H7 (cell line): ENCODE data around the gene GLRA2. TPM values are rescaled to one million over a fixed set of nuclear protein-coding genes. Genes with fewer than 3 reads are reported as not detected.
"Not testable (repeated sequence)": the region's sequence is repeated elsewhere in the genome, so short reads cannot be mapped to it uniquely, and the experiment has no call there.

ENCODE experiments used
- DNase-seq: peaks from one replicate; pipeline ENCODE4 v3.0.0; 2012
- H3K27me3 ChIP-seq: 2 replicates; pipeline ENCODE4 v1.6.0; 2011; ENCODE audit warnings: mild to moderate bottlenecking, low read length; ENCODE audit not compliant: control insufficient read depth, insufficient read depth
- H3K36me3 ChIP-seq: replicated peaks from 2 replicates; pipeline ENCODE4 v1.5.1; 2011; ENCODE audit warnings: low read length; ENCODE audit not compliant: control insufficient read depth, insufficient read depth
- H3K4me3 ChIP-seq: 2 replicates; pipeline ENCODE4 v1.5.1; 2011; ENCODE audit warnings: low read depth, mild to moderate bottlenecking, control low read depth, low read length, moderate library complexity; ENCODE audit not compliant: insufficient read depth
- total RNA-seq: library from RNA; depleted of rRNA; stranded (reverse); fragments of >200 nt; shearing (Covaris generic); gene quantifications from 2 replicates; pipeline ENCODE4 v1.2.3, GENCODE V29; 2014

GLRA2 gene
- total RNA-seq, 1 experiment from 2014 or later, result not detected

DNA sequence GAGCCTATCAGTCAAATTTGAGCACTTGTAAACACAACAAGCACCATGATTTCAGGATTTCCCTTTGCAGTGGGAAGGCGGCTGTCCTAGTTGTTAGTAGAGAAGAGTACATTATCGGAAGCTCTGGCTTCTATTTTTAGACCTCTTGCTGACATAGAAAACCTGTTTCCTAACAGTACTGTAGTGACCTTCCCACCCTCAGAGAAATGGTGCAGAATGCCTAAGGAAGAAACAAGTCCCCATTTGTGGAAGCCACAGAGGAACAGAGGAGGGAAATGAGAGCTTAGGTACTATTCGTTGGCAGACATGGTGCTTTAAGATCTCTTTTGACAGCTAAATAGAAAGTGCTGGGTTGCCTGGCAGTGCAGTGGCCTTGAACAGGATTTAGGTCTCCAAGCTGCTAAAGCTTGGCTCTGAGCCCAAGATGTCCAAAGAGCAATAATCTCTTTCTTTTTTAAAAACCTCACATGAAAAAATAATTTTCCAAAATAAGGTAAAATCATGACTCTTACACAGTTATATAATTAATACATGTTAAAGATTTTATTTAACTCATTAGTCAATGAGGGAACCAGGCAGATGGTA is 24.9 kb downstream of the GLRA2 start:
- no peak for DNase-seq
- Histone ChIP-seq H3K36me3 (no peaks in the 10 kb centered on the region), H3K4me3 (no peak overlapping the region), H3K27me3 (no peaks in the 10 kb centered on the region)

DNA sequence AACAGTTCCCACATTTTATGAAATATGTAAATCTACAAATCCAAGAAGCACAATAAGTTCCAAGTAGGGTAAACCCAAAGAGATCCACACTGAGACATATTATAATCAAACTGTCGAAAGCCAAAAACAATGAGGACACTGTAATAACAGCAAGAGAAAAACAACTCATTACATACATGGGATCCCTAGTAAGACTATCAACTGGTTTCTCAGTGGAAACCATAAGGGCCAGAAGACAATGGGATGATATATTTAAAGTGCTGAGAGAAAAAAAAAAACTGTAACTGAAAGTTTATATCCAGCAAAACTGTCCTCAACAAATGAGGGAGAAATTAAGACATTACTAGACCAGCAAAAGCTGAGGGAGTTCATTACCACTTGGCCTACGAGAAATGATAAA is 34.7 kb downstream of the GLRA2 start:
- H3K36me3 ChIP-seq, result no peaks in the 10 kb centered on the region
- H3K4me3 ChIP-seq, result no peak overlapping the region
- no peaks in the 10 kb centered on the region for H3K27me3 ChIP-seq
- DNase-seq, result no peak

DNA sequence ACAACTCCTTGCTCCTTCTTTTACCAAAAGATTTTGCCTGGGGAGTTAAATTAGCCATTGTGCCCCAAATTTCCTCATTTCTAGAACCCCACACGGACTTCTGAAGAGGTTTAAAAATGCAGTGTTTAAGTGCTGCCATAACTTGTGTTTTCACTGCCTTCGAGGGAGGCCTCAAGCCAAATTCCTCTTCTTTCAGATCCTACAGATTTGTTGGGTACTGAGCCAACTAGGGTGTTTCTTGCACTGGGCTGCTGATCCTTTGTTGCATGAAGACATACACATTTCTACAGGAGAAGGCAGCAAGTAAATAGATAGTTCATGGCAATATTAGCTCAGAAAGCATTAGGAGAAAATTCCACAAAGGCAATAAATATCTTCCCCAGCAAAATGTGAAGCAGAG is 43.8 kb downstream of the GLRA2 start:
- no peak for DNase-seq
- Histone ChIP-seq H3K36me3 (no peaks in the 10 kb centered on the region), H3K4me3 (no peak overlapping the region), H3K27me3 (no peaks in the 10 kb centered on the region)

DNA sequence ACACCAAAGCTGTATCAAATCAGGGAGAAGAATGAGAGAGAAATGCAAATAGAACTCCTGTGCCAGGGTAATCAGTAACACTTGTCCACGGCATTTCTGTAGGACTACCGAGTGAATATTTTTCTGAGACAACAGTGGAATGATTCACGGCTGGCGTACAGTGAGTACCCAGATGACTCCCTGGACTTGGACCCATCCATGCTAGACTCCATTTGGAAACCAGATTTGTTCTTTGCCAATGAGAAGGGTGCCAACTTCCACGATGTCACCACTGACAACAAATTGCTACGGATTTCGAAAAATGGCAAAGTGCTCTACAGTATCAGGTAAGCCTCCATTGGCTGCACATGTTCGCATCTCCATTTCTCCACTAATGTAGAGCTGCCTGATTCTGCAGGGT is 51.7 kb downstream of the GLRA2 start:
- no peak for DNase-seq
- no peaks in the 10 kb centered on the region for H3K36me3 ChIP-seq
- H3K27me3 ChIP-seq, result no peaks in the 10 kb centered on the region
- H3K4me3 ChIP-seq, result no peak overlapping the region

DNA sequence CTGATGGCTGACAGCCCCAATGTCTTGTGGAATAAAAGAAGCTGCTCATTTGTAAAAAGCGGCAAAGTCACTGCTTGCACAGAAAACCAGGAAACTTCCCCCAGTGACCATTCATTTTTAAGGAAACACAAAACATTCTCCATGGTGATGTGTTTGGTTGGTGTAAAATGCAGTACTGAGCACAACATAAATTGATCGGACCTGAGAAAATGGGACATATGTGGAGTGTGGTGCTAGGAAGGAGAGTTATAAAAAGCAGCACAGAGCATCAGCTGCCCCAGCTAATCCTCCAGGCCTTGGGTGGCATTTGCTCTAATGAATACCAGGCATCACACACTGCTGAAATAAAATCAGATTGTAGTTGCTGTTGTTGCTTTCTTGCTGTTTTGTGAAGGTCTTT is 55.2 kb downstream of the GLRA2 start:
- Histone ChIP-seq H3K36me3 (no peaks in the 10 kb centered on the region), H3K4me3 (no peak overlapping the region), H3K27me3 (no peaks in the 10 kb centered on the region)
- no peak for DNase-seq

DNA sequence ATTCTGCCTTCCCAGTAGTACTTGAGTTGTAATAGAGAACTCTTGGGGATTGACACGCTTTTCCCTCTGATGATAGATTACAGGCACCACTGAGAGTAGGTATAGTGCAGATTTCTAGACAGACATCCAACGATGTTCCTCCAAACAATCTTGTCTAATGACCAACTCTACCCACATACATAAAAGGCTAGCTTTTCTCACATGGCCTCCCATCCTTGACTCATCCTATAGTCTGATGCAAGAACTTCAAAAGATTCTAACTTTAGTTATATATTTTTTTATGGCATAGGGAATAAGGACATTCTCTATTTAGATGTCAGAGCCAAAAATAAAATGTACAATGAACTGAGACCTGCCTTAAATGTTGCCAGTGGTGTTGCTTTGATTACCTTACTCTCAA is 60.9 kb downstream of the GLRA2 start:
- no peak overlapping the region for H3K4me3 ChIP-seq
- no peaks in the 10 kb centered on the region for H3K36me3 ChIP-seq
- DNase-seq, result no peak
- H3K27me3 ChIP-seq, result no peaks in the 10 kb centered on the region

DNA sequence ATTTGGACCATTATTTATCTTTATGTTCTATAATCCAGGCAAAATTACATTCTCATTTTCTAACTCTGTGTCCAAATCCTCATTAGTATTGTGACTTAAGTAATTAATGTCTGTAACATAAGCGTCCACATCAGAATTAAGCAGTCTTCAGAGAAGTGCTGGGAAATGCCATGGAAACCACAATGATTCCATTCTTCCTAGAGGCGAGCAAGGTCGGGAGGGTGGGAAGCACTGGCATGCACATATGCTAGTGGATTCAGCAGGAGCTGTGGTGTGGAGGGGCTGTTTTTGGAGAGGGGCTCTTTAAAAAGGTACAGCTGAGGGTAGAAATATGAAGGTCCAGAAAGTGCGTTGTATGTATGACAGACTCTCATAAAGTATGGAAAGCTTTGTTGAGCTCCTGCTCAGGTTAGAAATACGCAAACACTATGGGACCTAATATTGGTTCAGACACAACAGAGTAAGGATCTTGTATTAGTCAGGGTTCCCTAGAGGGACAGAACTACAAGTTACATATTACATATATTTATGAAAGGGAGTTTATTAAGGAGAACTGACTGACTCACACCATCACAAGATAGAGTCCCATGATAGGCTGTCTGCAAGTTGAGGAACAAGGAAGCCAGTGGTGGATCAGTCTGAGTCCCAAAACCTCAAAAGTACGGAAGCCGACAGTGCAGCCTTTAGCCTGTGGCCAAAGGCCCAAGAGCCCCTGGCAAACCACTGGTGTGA is 61.5 kb downstream of the GLRA2 start:
- no peak for DNase-seq
- no peak overlapping the region for H3K4me3 ChIP-seq
- H3K27me3 ChIP-seq, result no peaks in the 10 kb centered on the region
- H3K36me3 ChIP-seq, result no peaks in the 10 kb centered on the region

DNA sequence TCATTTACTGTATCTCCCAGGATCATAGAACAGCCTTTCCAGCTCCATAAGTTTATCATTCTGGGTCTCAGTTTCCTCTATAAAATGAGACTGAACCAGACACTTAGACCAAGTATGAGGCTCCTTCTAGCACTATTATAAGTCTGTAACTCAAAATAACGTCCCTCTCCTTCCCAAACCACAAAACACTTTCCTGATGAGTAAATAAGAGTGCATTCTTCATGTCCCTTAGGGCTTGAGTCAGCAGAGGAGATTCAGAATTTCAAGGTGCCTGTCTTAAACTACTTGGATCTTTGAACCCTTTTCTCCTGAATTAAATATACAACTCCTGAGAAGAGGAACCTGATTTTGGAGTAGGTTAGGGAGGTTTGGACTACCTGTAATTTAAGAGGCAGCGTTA is 62.6 kb downstream of the GLRA2 start:
- Histone ChIP-seq H3K36me3 (no peaks in the 10 kb centered on the region), H3K4me3 (no peak overlapping the region), H3K27me3 (no peaks in the 10 kb centered on the region)
- no peak for DNase-seq

DNA sequence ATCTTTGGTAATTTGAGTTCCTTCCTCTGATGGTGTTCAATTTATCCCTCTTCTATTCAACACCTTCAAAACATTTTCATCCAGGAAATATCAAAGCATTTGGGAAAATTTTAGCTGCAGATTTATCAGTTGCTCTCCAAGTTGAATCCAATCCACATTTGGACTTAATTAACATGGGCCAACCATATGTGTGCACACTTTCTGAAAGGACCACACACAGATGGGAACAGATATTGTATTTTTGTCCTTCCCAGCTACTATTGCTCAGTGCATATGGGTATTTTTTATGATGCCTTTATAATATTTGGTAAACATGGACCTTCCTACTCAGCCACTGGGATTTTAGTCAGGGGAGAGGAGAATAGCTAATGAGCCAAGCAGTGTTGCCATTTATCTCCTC is 65.2 kb downstream of the GLRA2 start:
- no peaks in the 10 kb centered on the region for H3K27me3 ChIP-seq
- no peak overlapping the region for H3K4me3 ChIP-seq
- no peak for DNase-seq
- H3K36me3 ChIP-seq, result no peaks in the 10 kb centered on the region

DNA sequence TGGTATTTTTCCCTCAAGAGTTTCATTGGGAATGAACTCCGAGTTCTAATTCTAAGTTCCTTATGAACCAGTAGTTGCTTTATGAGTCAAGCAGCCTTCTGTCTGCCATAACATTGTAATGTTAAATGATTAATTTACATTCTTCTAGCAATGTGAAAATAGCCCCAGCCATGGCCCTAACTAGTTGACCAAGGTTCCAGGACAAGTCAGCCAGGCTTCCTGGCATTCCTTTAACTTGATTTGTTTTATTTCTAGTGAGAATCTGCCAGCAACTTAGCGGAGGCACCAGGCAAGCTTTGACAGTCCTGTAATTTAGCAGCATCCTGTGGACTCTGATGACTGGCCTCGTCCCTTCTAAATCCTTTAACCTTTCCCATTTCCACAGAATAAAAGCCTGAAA is 69.0 kb downstream of the GLRA2 start:
- DNase-seq, result peak; percentile 3
- no peaks in the 10 kb centered on the region for H3K27me3 ChIP-seq
- no peaks in the 10 kb centered on the region for H3K36me3 ChIP-seq
- no peak overlapping the region for H3K4me3 ChIP-seq

DNA sequence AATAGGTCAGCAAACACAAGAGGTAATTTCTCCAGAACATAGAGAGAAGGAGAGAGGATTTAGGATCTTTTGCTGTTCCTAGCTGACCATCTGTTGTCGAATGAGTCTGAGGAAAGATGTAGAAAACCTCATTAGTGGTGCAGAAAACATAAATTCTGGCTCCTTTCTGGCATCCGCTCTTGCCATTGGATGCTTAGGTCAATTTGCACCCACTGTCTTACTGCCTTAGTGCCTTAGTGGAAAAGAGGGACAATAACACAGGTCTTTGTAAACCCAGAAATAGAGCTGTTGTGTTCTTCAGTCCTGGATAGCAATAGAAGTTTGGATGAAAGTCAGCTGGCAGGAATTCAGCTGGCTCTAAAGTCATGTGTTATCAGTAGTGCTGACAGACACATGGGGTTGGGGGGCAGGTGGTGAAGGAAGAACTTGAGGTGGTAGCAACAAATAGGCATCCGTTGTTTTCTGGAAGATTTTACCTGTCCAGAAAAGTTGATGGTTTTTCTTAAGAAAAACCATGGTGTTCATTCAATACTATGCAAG is 78.2 kb downstream of the GLRA2 start:
- H3K27me3 ChIP-seq, result no peaks in the 10 kb centered on the region
- no peaks in the 10 kb centered on the region for H3K36me3 ChIP-seq
- H3K4me3 ChIP-seq, result no peak overlapping the region
- no peak for DNase-seq

DNA sequence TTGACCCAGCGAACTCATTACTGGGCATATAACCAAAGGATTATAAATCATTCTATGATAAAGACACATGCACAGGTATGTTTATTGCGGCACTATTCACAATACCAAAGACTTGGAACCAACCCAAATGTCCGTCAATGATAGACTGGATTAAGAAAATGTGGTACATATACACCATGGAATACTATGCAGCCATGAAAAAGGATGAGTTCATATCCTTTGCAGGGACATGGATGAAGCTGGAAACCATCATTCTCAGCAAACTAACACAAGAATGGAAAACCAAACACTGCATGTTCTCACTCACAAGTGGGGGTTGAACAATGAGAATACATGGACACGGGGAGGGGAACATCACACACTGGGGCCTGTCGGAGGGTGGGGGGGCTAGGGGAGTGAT is 83.1 kb downstream of the GLRA2 start:
- not testable (repeated sequence) for H3K27me3 ChIP-seq, DNase-seq, H3K4me3 ChIP-seq, H3K36me3 ChIP-seq

DNA sequence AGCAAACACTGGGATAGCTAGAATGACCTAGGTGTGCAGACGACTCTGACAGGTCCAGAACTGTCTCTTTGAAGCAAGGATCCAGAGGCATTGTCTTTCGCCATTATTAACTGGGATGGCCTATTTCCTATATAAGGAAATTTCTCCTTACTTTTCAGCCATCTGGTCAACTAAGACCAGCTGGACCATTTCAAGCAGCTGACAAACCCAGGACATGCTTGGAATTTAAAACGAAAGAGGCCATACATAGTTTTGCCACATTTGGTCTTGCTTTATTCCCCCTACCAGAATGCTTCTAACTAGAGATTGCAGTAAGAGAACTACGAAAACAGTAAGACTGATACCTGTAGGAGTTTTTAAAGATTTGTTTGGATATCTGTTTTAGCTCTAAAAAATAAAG is 87.0 kb downstream of the GLRA2 start:
- H3K4me3 ChIP-seq, result no peak overlapping the region
- DNase-seq, result no peak
- H3K36me3 ChIP-seq, result no peaks in the 10 kb centered on the region
- no peaks in the 10 kb centered on the region for H3K27me3 ChIP-seq

DNA sequence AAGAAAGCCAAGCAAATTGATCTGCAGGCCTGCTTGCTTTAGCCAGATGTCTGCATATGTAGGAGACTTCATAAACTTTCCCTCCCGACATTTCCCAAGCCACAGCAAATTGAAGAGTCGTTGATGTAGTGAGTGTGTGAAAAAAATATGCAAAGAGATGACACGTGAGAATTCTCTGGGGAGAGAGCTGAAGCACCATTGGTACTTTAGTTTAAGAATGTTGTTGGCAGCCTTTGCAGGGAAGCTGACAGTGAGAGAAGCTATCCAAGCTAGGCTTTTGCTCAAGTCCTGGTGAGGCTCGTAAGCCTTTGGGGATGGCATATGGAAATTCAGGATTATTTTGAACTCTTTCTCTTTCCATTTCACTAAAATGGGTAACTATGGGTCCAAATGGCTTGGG is 87.5 kb downstream of the GLRA2 start:
- no peak overlapping the region for H3K4me3 ChIP-seq
- no peak for DNase-seq
- no peaks in the 10 kb centered on the region for H3K36me3 ChIP-seq
- H3K27me3 ChIP-seq, result no peaks in the 10 kb centered on the region

DNA sequence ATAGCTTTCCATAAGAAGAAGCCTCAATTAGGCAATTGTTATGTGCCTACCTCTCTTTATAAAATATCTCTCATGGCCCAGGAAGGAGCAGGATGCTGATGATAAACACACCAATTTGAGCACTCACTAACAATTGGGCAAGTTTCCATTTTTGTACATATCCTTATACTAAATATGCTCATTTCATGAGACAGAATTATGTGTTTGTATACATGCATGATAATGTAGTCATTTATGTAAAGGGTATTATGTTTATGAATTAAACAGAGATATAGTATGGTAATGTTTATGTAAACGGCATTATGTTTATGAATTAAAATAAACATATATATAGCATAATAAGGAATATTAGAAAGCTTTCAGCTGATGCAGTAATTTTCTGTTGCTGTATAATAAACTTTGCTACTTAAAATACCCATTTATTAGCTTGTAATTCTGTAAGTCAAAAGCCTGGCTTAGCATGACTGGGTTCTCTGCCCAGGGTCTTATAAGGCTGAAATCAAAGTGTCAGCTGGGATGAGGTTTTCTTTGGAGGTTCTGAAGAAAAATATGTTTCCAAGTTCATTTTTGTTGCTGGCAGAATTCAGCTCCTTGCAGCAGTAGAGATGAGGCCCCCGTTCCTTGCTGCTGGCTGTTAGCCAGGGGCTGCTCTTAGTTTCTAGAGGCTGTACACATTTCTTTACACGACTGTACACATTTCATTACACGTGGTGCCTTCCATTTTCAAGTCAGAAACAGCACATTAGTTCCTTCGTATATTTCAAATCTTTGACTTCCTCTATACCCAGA is 89.0 kb downstream of the GLRA2 start:
- DNase-seq, result no peak
- H3K27me3 ChIP-seq, result no peaks in the 10 kb centered on the region
- no peaks in the 10 kb centered on the region for H3K36me3 ChIP-seq
- no peak overlapping the region for H3K4me3 ChIP-seq
